ENCODE measurements around the gene GALNT14. TPM values are rescaled to one million over a fixed set of nuclear protein-coding genes. Genes with fewer than 3 reads are reported as not detected.

Gene GALNT14
- total RNA-seq, 2 experiments from 2014 or later = 1.1 to 1.2 TPM

DNA sequence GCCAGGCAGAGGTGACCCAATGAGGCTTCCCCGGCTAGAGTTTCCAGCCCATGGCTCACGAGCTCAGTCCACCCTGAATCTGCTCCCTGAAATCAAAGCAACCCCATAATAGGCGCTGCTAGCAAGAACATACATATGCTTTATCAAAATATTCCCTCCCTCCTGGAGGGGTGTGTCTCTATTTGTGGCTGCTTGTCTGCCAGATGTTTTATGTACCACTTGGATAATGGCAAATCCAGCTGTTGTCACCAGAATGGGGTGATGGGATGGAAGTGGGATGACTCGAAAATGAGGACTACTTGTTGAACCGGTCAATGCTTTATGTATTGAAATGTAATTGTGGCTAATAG, 152.0 kb downstream of the GALNT14 start:
- ChIA-PET CTCF (no interaction called here), POLR2A (no interaction called here)

DNA sequence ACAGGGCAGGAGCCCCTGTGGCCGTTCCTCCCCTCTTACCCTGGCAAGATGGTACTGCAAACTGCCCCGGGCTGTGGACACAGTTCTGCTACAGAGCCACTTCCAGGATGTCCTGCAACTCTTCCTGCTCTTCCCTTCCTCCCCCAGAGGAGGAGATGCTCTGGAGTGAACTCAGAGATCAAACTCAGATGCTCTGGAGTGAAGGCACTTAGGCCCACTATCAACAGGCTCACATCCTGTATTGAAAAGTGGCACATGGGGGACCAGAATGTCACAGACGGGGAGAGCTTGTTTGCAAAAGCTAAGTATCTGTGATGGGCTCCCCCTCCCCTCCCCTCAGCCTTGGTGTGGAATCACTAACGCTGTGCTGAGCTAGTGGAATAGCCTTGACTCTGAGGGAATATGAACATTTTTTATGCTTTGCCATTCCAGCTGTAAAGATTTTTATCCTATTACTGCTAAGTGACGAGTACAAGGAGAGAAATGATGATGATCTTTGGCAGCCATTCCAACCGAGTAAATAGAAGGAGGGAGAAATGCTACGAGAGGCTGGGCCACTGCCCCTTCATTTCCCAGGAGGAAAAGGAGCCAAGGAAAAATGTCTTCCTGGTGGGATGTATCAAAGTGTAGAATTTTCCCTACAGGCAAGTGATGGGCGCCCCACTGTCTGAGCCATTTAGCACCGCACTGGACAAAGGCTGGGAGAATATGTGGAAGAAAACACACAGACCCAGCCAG, 152.6 kb downstream of the GALNT14 start:
- ChIA-PET CTCF (no interaction called here), POLR2A (no interaction called here)

DNA sequence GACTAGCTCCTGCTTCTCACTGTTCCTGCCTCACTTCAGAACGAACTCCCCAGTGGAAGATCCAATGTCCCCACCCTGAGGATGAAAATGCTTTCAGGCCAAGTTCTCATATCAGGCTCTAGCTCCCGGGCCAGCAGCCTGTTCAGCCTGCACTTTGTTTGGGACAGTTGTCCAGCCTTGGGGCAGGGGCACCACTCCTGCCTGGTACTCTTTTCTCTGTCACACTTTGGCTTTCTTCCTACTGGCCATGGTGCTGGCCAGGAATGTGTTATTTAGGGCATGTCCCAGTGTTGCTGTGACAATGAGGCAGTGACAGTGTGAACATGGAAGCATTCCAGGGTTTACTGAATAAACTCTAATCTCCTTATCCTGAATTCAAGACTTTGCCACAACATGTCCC, 154.1 kb downstream of the GALNT14 start:
- CTCF ChIA-PET = no interaction called here
- POLR2A ChIA-PET = no interaction called here

DNA sequence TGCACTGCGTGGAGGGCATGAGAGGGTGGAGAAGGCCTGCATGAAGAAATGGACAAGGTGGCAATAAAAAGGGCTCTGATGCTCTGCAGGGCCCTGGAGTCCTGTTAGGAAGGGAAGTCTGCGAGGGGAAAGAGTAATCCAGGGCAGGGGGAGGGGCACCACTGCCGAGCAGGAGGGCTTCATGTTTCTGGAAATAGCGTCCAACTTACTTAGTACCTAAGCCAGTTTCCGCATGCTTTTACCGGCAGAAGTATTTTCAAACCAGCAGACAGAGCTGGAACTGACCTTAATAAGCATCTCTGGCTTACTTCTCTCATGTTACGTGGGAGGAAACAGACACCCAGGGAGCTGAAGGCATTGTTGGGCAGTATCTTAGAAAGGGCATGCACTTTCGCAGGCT, 156.7 kb downstream of the GALNT14 start:
- POLR2A ChIA-PET = no interaction called here
- CTCF ChIA-PET = no interaction called here

DNA sequence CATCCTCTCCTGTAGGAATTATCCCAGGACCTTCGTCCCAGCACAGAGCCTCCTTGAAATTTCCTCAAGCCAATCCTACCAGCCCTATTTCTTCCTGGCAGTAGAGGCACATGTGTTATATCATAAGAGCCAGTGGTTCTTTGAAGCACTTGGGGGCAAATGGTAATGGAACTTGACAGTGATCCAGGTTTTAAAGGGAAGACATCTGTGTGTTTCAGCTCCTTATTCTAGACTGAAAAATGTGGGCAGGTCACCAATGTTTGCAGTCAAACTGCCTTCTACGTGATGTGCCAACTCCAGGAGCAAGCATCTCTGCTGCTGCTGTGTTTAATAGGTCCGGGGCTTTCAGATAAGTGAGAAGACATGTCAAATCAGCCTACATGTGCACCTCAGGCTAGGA, 157.1 kb downstream of the GALNT14 start:
- ChIA-PET CTCF (no interaction called here), POLR2A (no interaction called here)

DNA sequence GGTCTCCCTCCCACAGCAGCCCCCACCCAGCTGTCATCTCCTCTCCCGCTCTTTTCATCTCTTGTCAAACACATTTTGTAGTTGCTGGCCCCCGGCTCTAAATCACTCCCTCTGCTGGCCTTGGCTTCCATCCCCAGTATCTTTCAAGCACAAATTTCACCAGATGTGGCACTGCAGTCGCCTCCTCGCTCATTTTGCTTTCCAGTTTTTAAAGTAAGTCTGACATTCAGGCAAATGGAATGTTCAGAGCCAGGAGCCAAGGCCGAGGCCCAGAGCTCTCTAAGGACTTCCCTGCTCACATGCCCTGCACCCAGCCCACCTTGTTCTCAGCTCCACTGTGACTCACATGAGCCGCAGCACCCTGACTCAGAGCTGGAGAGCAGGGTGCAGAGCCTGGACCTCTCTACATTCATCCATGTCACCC, 158.4 kb downstream of the GALNT14 start:
- POLR2A ChIA-PET = no interaction called here
- CTCF ChIA-PET = no interaction called here

DNA sequence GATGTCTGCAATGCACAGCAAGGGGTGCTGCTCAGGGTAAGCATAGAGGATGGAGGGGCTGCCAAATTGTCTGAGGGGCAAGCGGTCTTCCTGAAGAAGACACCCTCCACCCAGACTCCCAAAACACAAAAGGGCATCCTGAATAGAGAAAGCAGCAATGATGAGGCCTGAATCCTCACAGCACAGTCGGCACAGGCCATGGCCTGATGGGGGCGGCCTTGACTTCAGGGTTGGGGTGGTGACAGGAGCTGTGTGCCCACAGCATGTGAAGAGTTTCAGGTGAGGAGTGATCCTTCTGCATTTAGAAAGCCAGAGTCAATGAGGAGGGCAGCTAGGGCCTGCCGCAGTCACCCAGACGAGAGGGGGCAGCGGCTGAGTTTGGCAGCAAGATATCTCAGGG, 159.4 kb downstream of the GALNT14 start:
- ChIA-PET POLR2A (no interaction called here), CTCF (no interaction called here)

DNA sequence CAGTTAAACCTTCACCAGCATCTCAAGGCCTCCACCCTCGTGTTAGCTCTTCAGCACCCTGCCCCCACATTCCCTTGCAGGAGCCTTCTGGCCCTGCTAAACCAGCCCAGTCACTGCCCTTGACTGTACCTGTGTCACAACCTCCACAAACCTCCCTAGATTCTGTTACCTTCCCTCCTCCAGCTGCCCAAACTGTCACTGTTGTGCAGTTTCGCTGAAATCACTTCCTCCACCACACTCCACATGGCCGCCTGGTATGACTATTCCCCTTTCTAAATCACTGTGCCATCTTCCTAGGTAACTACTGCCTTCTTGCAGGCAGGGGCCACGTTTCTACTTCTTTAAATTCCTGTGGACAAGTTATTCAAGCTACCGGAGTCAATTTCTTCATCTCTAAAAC, 160.2 kb downstream of the GALNT14 start:
- ChIA-PET CTCF (no interaction called here), POLR2A (no interaction called here)

DNA sequence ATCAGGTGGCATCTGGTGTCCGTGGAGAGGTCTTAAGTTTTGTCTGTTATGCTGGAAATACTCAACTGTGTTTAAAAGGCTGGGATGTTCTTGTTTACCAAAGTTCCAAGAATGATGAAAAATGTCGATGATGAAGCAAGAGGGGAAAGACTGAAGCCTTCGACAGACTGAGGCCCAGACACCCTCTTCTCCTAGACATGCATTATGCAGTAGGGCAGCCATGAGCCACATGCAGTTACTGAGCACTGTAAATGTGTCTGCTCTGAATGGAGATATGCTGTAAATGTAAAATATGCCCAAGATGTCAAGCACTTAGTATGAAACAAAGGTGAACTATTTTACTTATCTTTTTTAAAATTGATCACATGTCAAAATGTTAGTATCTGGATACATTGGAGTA, 163.1 kb downstream of the GALNT14 start:
- POLR2A ChIA-PET = no interaction called here
- CTCF ChIA-PET = no interaction called here

DNA sequence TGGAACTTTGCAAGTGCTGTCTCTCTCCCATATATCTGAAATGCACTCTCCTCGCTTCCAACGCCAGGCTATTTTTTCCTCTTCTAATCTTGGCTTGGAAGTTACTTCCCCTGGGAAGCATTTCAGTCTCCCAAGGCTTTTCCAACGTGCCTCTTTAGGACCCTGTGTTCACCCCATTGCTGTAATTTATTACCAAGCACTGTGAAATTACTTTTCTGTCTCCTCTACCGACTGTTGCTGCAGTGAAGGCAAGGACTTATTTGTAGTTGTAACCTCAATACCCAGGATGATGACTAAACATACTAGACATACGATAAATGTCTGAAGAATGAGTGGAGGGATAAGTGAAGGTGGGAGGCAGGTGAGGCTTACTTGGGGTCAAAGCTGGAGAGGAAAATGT, 163.7 kb downstream of the GALNT14 start:
- CTCF ChIA-PET = no interaction called here
- POLR2A ChIA-PET = no interaction called here

DNA sequence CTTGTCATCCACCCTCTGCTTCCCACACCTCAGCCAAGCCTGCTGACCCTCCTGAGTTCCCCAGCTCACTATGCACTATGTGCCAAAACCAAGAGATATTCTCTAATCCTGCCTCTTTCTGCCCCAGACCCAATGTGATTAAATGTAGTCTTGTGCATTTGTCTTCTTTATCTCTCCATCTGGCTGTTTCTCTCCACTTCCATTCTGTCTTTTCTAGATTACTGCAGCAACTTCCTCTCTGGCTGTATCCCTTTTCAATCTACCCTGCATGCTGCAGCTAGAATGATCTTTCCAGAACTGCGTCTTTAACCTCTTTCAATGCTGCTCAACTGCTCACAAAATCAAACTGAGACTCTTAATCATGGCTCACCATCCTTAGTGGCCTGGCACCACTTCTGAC, 164.1 kb downstream of the GALNT14 start:
- ChIA-PET CTCF (no interaction called here), POLR2A (no interaction called here)

DNA sequence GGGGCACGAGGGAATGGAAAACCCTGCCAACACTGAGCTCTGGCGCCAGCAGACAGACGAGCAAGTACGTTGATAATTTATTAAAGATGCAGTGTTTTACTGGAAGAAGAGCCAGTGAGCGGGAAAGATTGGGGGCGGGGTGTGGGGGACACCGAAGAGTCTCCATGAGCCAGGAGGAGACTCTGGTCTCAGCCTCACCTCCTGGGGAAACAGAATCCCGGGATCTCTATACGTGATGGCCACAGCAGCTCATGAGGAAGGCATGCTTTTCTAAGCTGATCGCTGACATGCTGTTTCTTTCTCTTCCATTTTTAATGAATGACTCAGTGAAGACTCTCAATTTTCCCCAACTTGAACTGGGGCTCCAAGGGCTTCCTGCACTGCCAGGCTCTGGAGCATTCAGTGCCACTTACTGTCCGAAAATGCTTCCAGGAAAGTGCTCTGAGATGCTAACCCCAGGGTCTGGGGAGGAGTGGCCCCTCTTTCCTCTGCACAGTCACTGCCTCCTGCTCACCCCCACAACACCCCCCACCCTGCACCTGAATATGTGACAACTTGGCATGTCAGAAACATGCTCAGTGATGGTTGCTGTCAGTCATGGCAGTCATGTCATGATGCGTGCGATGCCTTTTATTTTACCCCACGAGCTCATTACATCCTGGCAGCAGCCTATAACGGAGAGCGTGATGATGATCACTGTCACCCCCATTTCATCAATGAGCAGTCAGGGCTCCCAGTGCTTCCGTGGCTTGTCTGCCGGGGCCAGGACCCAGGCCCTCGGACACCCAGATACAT, 166.8 kb downstream of the GALNT14 start:
- CTCF ChIA-PET = interaction anchor here (0.7 kb wide), 1 partner anchor 8 kb away, joined by 3 read pairs; no protein-coding TSS in a partner anchor

DNA sequence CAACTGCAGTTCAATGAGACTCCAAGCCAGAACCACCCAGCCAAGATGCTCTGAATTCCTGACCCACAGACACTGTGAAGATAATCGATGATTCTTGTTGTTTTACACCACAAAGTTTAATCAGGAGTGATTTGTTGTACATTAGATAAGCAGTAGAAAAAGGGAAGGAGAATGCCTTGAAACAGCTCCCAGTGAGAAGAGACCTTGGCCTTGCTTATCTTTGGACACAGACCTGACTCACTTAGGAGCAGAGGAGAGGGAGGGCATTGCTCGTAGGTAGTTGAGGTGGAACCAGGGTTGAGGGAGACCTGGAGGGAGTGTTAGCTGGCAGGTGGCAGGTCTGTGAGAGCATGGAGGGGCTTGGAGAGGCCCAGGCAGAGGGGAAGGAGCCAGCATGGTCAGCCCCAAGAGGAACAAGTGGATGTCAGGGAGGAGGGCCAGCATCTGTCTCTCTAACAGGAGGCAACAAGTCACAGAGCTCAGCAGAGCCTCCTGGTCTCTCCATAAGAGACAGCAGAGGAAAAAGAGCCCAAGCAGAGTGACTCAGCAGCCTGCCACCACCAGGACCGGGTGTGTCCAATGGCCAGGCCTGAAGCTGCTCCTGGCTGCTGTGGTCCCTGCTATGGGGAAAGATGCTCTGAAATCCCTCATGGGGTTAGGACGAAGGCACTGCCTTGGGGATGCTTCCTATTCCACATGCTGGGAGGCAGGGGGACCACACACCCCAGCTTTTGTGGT, 169.4 kb downstream of the GALNT14 start:
- CTCF ChIA-PET = no interaction called here
- POLR2A ChIA-PET = no interaction called here

More for the DNA sequence above, 166.8 kb downstream of the GALNT14 start:
- POLR2A ChIA-PET = no interaction called here

DNA sequence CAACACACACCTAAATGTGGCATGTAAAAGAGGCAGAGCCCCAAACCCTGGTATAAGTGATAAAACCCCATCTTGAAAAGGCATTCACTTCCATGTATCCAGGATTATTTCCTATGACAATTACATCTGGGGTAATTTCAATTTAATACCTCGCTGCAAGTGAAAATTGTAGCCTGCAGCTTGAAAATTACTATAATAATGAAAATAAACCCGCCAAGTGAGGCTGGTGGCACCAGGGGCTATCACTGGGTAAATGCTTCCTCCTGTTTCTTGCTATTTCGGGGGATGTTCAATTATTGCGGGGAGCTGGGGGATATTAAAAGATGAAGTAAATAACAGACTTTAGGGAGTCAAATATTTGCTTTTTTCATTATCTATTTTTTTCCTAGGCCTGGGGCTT, 171.5 kb downstream of the GALNT14 start:
- ChIA-PET CTCF (no interaction called here), POLR2A (no interaction called here)

DNA sequence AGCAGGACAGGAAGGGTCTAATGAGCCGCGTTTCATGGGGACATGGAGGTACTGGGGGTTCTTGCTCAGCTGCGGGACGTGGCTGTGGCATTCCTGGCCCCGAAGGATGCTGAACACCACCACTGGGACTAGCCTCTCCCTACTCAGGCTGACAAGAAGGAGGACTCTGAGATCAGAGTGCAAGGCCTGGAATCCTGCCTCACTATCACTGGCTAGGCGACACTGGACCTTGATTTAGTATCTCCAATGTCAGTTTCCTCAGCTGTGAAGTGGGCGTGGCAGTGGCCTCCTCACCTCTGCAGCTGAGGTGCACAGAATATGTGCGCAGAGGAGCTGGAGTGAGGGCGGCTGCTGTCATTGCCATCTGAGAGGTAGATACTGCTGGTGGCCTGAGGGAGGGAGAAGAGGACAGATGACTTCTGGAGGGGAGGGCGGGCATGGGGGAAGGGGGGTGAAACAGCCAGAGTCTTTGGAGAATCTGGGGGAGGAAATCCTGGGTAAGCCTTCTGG, 173.2 kb downstream of the GALNT14 start:
- POLR2A ChIA-PET = no interaction called here
- CTCF ChIA-PET = no interaction called here

DNA sequence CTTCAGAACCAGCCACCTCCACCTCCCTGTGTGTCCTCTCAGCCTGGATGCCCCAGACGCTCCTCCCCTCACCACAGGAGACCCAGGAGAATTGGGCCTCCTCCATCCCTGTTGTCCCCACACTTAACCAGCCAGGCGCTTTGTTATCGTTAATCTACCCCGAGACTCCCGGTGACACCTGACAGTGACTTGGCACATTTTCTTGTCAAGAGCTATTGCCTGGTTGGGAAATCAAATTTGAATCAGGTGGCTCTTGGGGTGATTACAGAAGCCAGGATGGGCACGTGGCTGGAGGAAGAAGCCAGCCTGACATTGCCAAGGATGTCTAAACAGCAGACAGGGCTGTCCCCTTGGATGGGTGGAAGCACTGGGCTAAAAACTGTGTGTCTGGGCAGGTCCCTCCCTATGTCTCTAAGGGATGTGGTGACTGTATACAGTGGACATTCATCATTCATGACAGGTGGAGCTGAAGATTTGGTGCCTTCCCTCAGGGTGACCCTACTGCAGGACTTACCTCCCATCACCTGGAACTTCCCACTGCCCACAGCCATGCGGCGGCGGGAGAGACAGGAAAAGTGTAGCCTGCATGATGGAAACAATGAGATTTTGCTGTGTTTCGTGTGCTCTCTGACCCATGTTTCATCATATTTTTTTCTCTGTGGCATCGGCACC, 173.8 kb downstream of the GALNT14 start:
- ChIA-PET POLR2A (no interaction called here), CTCF (no interaction called here)

DNA sequence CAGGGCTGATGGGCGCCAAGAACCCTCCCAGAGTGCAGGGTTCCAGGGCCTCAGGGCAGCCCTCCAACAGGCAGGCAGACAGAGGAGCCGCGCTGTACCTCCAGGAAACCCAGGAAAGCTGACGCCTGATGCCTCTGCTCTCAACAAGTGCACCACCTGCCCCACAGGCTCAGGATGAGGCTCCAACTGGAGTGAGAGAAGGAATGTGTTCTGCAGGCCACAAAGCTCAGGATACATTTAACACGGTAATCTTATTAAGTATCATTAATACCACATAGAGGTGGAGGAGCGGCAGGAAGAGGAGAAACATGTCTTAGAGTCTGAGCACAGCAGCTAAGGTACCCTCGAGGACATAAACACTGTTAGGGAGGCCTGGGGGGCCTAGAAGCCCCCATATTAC, 175.1 kb downstream of the GALNT14 start:
- ChIA-PET CTCF (interaction anchor here (0.5 kb wide), 1 partner anchor 9 kb away, joined by 3 read pairs; no protein-coding TSS in a partner anchor), POLR2A (no interaction called here)

DNA sequence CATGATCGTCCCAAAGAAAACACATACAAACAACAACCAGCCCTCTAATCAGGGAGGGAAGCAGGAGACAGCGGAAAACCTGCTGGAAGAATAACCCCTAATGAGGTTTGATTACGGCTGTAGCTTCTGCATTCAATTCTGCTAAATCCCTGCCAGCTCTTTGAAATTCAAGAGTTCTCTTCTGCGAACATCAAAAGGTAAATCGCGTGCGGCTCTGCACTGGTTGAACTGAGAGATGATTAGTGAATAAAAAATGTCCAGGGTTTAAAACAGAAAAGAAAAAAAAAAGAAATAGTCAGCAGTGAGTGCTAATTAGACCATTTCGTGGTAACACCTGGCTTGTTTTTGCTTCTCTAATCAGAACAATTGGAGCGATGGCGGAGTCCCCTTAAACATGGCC, 178.0 kb downstream of the GALNT14 start:
- ChIA-PET POLR2A (no interaction called here), CTCF (no interaction called here)

DNA sequence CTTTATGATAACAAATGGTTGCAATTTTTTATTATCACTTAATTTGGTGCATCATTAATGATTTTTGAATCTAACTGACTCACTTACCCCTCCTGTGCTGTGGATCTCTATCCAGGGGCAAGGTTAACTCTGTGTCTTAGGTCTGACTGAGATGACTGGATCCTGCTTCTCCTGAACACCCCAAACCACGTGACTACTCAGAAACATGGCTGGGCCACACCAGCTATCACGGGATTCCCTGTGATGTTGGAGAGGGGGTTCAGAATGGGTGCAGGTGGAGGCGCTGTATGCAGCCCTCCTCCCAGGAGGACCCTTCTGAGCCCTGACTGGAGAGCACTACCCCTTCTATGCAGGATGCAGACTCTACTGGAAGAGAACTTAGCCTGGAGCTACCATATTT, 178.6 kb downstream of the GALNT14 start:
- ChIA-PET POLR2A (no interaction called here), CTCF (no interaction called here)

DNA sequence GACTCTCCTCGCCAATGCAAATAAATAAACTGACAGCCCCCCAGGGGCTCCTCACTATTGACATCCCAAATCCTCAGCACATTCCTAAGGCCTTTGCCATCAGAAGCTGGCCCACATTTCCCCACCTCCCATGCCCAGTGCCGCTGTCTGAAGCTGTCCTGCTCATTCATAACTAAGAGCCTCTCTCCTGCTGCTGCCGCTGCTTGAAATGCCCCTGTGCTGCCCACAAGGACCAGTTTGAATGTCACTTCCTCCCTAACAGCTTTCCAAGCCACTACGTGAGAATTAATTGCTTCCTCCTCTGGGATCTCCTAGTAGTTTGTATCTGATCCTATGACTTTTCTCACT, 179.3 kb downstream of the GALNT14 start:
- ChIA-PET CTCF (no interaction called here), POLR2A (no interaction called here)

Data from activated CD8-positive, alpha-beta memory T cell treated with anti-CD3 and anti-CD28 coated beads for 36 hours (primary cell).